Smooth muscle cell (in vitro differentiated cells): ENCODE data around the gene SPDYE16. TPM values are rescaled to one million over a fixed set of nuclear protein-coding genes. Genes with fewer than 3 reads are reported as not detected.
"Not testable (repeated sequence)": the region's sequence is repeated elsewhere in the genome, so short reads cannot be mapped to it uniquely, and the experiment has no call there.

Experiments
- DNase-seq: peaks from one replicate; lab custom pipeline; 2025; ENCODE audit not compliant: unreplicated experiment; lab: John Stamatoyannopoulos, UW
- H2AFZ ChIP-seq: fragments of 200-600 bp; sonication (generic); 2 replicates; pipeline ENCODE4 v1.6.0; 2016; ENCODE audit warnings: antibody characterized with exemption, low read depth, mild to moderate bottlenecking
- H3F3A ChIP-seq: fragments of 200-600 bp; sonication (generic); 2 replicates; pipeline ENCODE4 v1.6.0; 2017; ENCODE audit warnings: antibody characterized with exemption, low read depth
- H3K27ac ChIP-seq: fragments of 200-600 bp; sonication (generic); 2 replicates; pipeline ENCODE4 v1.5.1; 2016; ENCODE audit warnings: low read depth, mild to moderate bottlenecking
- H3K27me3 ChIP-seq: fragments of 200-600 bp; sonication (generic); 2 replicates; pipeline ENCODE4 v1.6.1; 2016; ENCODE audit warnings: low read depth, mild to moderate bottlenecking
- H3K36me3 ChIP-seq: fragments of 200-600 bp; sonication (generic); 2 replicates; pipeline ENCODE4 v1.5.1; 2016; ENCODE audit warnings: low read depth
- H3K4me1 ChIP-seq: fragments of 200-600 bp; sonication (generic); 2 replicates; pipeline ENCODE4 v1.5.1; 2016; ENCODE audit warnings: low read depth
- H3K4me2 ChIP-seq: fragments of 200-600 bp; sonication (generic); 2 replicates; pipeline ENCODE4 v1.6.0; 2016; ENCODE audit warnings: mild to moderate bottlenecking
- H3K4me3 ChIP-seq: fragments of 200-600 bp; sonication (generic); 2 replicates; pipeline ENCODE4 v1.5.1; 2016; ENCODE audit warnings: mild to moderate bottlenecking
- H3K79me2 ChIP-seq: fragments of 200-600 bp; sonication (generic); 2 replicates; pipeline ENCODE4 v1.6.0; 2016; ENCODE audit warnings: low read depth, mild to moderate bottlenecking
- H3K9ac ChIP-seq: fragments of 200-600 bp; sonication (generic); 2 replicates; pipeline ENCODE4 v1.6.0; 2016; ENCODE audit warnings: low read depth
- H3K9me3 ChIP-seq: fragments of 200-600 bp; sonication (generic); replicated peaks from 2 replicates; pipeline ENCODE4 v1.5.1; 2016; ENCODE audit warnings: low read depth
- H4K20me1 ChIP-seq: fragments of 200-600 bp; sonication (generic); 2 replicates; pipeline ENCODE4 v1.6.0; 2016; ENCODE audit warnings: low read depth
- WGBS: methylation state at CpG from one replicate; pipeline ENCODE4 v1.1.7; 2016; ENCODE audit warnings: low lambda C conversion rate; 5-methylcytosine and 5-hydroxymethylcytosine counted together
- polyA plus RNA-seq: library from polyadenylated mRNA; unstranded; fragments of >200 nt; fragmentation: Nextera tagmentation; extraction: Ambion mirVana; gene quantifications from 2 replicates; pipeline ENCODE4 v1.2.1, GENCODE V29; 2016
- total RNA-seq: library from RNA; depleted of rRNA; stranded (reverse); fragments of >200 nt; gene quantifications from 2 replicates; pipeline ENCODE4 v1.2.3, GENCODE V29; 2014
- TF ChIP-seq, protein P1 (sequence below): fragments of 200-600 bp; sonication (generic); IDR thresholded peaks from 2 replicates; pipeline ENCODE4 v1.5.1; 2017; ENCODE audit warnings: borderline replicate concordance, mild to moderate bottlenecking, antibody characterized with exemption; ENCODE audit not compliant: insufficient read depth, poor library complexity, severe bottlenecking

The SPDYE16 gene
- total and polyA plus RNA-seq, 2 experiments from 2014 or later: not detected

GRCh38 chr7:76526183-76526582 is 16.9 kb downstream of the SPDYE16 start:
- DNase-seq: not testable (repeated sequence)

DNA sequence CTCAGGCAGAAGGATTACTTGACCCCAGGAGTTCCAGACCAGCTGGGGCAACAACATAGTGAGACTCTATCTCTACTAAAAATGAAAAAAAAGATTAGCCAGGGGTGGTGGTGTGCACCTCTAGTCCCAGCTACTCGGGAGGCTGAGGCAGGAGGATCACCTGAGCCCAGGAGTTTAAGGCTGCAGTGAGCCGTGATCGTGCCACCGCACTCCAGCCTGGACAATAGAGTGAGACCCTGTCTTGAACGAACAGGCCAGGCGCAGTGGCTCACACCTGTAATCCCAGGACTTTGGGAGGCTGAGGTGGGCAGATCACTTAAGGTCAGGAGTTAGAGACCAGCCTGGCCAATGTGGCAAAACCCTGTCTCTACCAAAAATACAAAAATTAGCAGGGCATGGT is 26.2 kb downstream of the SPDYE16 start:
- H3K79me2 ChIP-seq, H3K36me3 ChIP-seq, H3K4me2 ChIP-seq, H3K27ac ChIP-seq, DNase-seq, H3K4me1 ChIP-seq, H3K9ac ChIP-seq, H4K20me1 ChIP-seq, H3K4me3 ChIP-seq, H3F3A ChIP-seq, H2AFZ ChIP-seq, H3K9me3 ChIP-seq, H3K27me3 ChIP-seq: not testable (repeated sequence)
- WGBS: no CpG with 5 or more reads among the region's 6 CpGs

More at GRCh38 chr7:76526183-76526582, 16.9 kb downstream of the SPDYE16 start:
- not testable (repeated sequence) for H3K9ac ChIP-seq, H4K20me1 ChIP-seq, H3K4me3 ChIP-seq, H3F3A ChIP-seq, H3K9me3 ChIP-seq, H3K36me3 ChIP-seq, H3K27me3 ChIP-seq, H3K4me1 ChIP-seq, H3K79me2 ChIP-seq, H3K27ac ChIP-seq, H3K4me2 ChIP-seq, H2AFZ ChIP-seq
- no CpG with 5 or more reads among the region's 4 CpGs for WGBS

GRCh38 chr7:76515999-76516443 is 27.1 kb downstream of the SPDYE16 start:
- no peaks in the 10 kb centered on the region for H3K36me3 ChIP-seq
- no peak overlapping the region for H3K27ac ChIP-seq
- no peaks in the 10 kb centered on the region for H3F3A ChIP-seq
- H3K4me2 ChIP-seq: no peak overlapping the region
- no peak for DNase-seq
- TF ChIP-seq, protein P1, sequence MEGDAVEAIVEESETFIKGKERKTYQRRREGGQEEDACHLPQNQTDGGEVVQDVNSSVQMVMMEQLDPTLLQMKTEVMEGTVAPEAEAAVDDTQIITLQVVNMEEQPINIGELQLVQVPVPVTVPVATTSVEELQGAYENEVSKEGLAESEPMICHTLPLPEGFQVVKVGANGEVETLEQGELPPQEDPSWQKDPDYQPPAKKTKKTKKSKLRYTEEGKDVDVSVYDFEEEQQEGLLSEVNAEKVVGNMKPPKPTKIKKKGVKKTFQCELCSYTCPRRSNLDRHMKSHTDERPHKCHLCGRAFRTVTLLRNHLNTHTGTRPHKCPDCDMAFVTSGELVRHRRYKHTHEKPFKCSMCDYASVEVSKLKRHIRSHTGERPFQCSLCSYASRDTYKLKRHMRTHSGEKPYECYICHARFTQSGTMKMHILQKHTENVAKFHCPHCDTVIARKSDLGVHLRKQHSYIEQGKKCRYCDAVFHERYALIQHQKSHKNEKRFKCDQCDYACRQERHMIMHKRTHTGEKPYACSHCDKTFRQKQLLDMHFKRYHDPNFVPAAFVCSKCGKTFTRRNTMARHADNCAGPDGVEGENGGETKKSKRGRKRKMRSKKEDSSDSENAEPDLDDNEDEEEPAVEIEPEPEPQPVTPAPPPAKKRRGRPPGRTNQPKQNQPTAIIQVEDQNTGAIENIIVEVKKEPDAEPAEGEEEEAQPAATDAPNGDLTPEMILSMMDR: no peak
- no peak overlapping the region for H3K4me3 ChIP-seq
- no peak overlapping the region for H2AFZ ChIP-seq
- H4K20me1 ChIP-seq: no peaks in the 10 kb centered on the region
- H3K27me3 ChIP-seq: no peaks in the 10 kb centered on the region
- no peaks in the 10 kb centered on the region for H3K9me3 ChIP-seq
- H3K4me1 ChIP-seq: no peaks in the 10 kb centered on the region
- H3K79me2 ChIP-seq: no peaks in the 10 kb centered on the region
- no peak overlapping the region for H3K9ac ChIP-seq
- no CpG with 5 or more reads among the region's 32 CpGs for WGBS

GRCh38 chr7:76514926-76515771 is 27.9 kb downstream of the SPDYE16 start:
- no peaks in the 10 kb centered on the region for H4K20me1 ChIP-seq
- 86% methylated on average over 8 of the region's 16 CpGs for WGBS
- H3K79me2 ChIP-seq: no peaks in the 10 kb centered on the region
- no peaks in the 10 kb centered on the region for H3K27me3 ChIP-seq
- H3F3A ChIP-seq: no peaks in the 10 kb centered on the region
- H3K36me3 ChIP-seq: no peaks in the 10 kb centered on the region
- H3K4me2 ChIP-seq: no peak overlapping the region
- H3K27ac ChIP-seq: no peak overlapping the region
- H3K9ac ChIP-seq: no peak overlapping the region
- DNase-seq: no peak
- H3K4me3 ChIP-seq: no peak overlapping the region
- H3K9me3 ChIP-seq: no peaks in the 10 kb centered on the region
- TF ChIP-seq, protein P1: no peak
- H2AFZ ChIP-seq: no peak overlapping the region
- H3K4me1 ChIP-seq: peaks cover 5% of the 10 kb centered on the region
